DOHH2 (cell line): ENCODE measurements around the gene GCSAM.

Experiments used
- H3F3A ChIP-seq: fragments of 200-600 bp; sonication (generic), shearing (Covaris generic); 2 replicates; pipeline ENCODE4 v1.6.0; 2016; ENCODE audit warnings: antibody characterized with exemption, mild to moderate bottlenecking; ENCODE audit not compliant: control insufficient read depth, insufficient read depth
- H3K27ac ChIP-seq: fragments of 200-600 bp; sonication (generic); 2 replicates; pipeline ENCODE4 v1.5.1; 2014; ENCODE audit warnings: low read depth, mild to moderate bottlenecking, low read length, moderate library complexity
- H3K27me3 ChIP-seq: fragments of 200-600 bp; sonication (generic); 2 replicates; pipeline ENCODE4 v1.6.1; 2014; ENCODE audit warnings: mild to moderate bottlenecking, low read length, mixed read lengths; ENCODE audit not compliant: control insufficient read depth
- H3K36me3 ChIP-seq: fragments of 200-600 bp; sonication (generic); 2 replicates; pipeline ENCODE4 v1.6.1; 2014; ENCODE audit warnings: mild to moderate bottlenecking, low read length, moderate library complexity, mixed read lengths; ENCODE audit not compliant: control insufficient read depth
- H3K4me1 ChIP-seq: fragments of 200-600 bp; sonication (generic); 2 replicates; pipeline ENCODE4 v1.6.1; 2014; ENCODE audit warnings: mild to moderate bottlenecking, low read length, mixed read lengths; ENCODE audit not compliant: control insufficient read depth
- H3K4me2 ChIP-seq: fragments of 200-600 bp; sonication (generic); 2 replicates; pipeline ENCODE4 v1.6.0; 2014; ENCODE audit warnings: mild to moderate bottlenecking, low read length, moderate library complexity
- H3K4me3 ChIP-seq: fragments of 200-600 bp; sonication (generic); 2 replicates; pipeline ENCODE4 v1.5.1; 2014; ENCODE audit warnings: mild to moderate bottlenecking, low read length, mixed read lengths
- H3K79me2 ChIP-seq: fragments of 200-600 bp; sonication (generic); 2 replicates; pipeline ENCODE4 v1.6.1; 2014; ENCODE audit warnings: mild to moderate bottlenecking, low read length, mixed read lengths; ENCODE audit not compliant: control insufficient read depth
- H3K9me2 ChIP-seq: fragments of 200-600 bp; sonication (generic); replicated peaks from 2 replicates; pipeline ENCODE4 v1.6.1; 2014; ENCODE audit warnings: mild to moderate bottlenecking, low read length, mixed read lengths; ENCODE audit not compliant: control insufficient read depth
- H3K9me3 ChIP-seq: fragments of 200-600 bp; sonication (generic); 2 replicates; pipeline ENCODE4 v1.6.1; 2014; ENCODE audit warnings: antibody characterized with exemption, low read length, mixed read lengths; ENCODE audit not compliant: control insufficient read depth, insufficient read depth
- H4K20me1 ChIP-seq: fragments of 200-600 bp; sonication (generic); 2 replicates; pipeline ENCODE4 v1.6.0; 2014; ENCODE audit warnings: low read depth, mild to moderate bottlenecking, antibody characterized with exemption, low read length, moderate library complexity; ENCODE audit not compliant: control insufficient read depth, insufficient read depth
- CTCF ChIP-seq: fragments of 200-600 bp; sonication (generic); IDR thresholded peaks from one replicate; pipeline ENCODE4 v1.5.1; 2014; ENCODE audit warnings: antibody characterized with exemption, mild to moderate bottlenecking, low read depth, low read length; ENCODE audit not compliant: poor library complexity, severe bottlenecking
- EZH2phosphoT487 ChIP-seq: fragments of 200-600 bp; sonication (generic); IDR thresholded peaks from 2 replicates; pipeline ENCODE4 v1.6.1; 2017; ENCODE audit warnings: borderline replicate concordance, mild to moderate bottlenecking, antibody characterized with exemption, low read length, moderate library complexity, mixed read lengths

The GCSAM gene

GRCh38 chr3:112134335-112135124 is 1.5 kb upstream of the GCSAM start:
- Histone ChIP-seq H3K79me2 (peaks cover 61% of the 10 kb centered on the region), H3K36me3 (peaks cover 36% of the 10 kb centered on the region), H3F3A (peaks cover 66% of the 10 kb centered on the region), H4K20me1 (no peaks in the 10 kb centered on the region), H3K27ac (peak overlapping the region; percentile 99), H3K9me3 (no peaks in the 10 kb centered on the region), H3K4me2 (peak overlapping the region; percentile 97), H3K4me3 (peak overlapping the region; percentile 93), H3K9me2 (no peaks in the 10 kb centered on the region), H3K27me3 (no peaks in the 10 kb centered on the region), H3K4me1 (peaks cover 77% of the 10 kb centered on the region)
- TF ChIP-seq CTCF, result no peak
- no peak for TF ChIP-seq EZH2phosphoT487

GRCh38 chr3:112133626-112134334 is 732 bp upstream of the GCSAM start:
- no peaks in the 10 kb centered on the region for H3K9me2 ChIP-seq
- peaks cover 67% of the 10 kb centered on the region for H3K79me2 ChIP-seq
- H3K36me3 ChIP-seq, result peaks cover 42% of the 10 kb centered on the region
- H3K27me3 ChIP-seq, result no peaks in the 10 kb centered on the region
- peaks cover 71% of the 10 kb centered on the region for H3F3A ChIP-seq
- H3K4me2 ChIP-seq, result peak overlapping the region; percentile 97
- H3K4me1 ChIP-seq, result peaks cover 76% of the 10 kb centered on the region
- peak overlapping the region; percentile 93 for H3K4me3 ChIP-seq
- TF ChIP-seq CTCF (no peak), EZH2phosphoT487 (no peak)
- peak overlapping the region; percentile 99 for H3K27ac ChIP-seq
- no peaks in the 10 kb centered on the region for H3K9me3 ChIP-seq
- no peaks in the 10 kb centered on the region for H4K20me1 ChIP-seq

- Histone ChIP-seq H3K4me3 (peak overlapping the region; percentile 93), H3K27me3 (no peaks in the 10 kb centered on the region), H3K4me2 (peak overlapping the region; percentile 97), H3K9me2 (no peaks in the 10 kb centered on the region), H3K79me2 (peaks cover 80% of the 10 kb centered on the region), H3K9me3 (no peaks in the 10 kb centered on the region), H4K20me1 (no peaks in the 10 kb centered on the region), H3K27ac (peak overlapping the region; percentile 99), H3K36me3 (peaks cover 54% of the 10 kb centered on the region), H3F3A (peaks cover 81% of the 10 kb centered on the region), H3K4me1 (peaks cover 76% of the 10 kb centered on the region)
- no peak for TF ChIP-seq EZH2phosphoT487
- TF ChIP-seq CTCF, result no peak
These were observed 494 bp downstream of the GCSAM start for GRCh38 chr3:112132554-112132953.
